GM18511 (cell line): ENCODE results near the gene CFD.
"Not testable (repeated sequence)": the region's sequence is repeated elsewhere in the genome, so short reads cannot be mapped to it uniquely, and the experiment has no call there.

Source experiments
- ATAC-seq: cut with Tn5 transposase; IDR thresholded peaks from one replicate; pipeline ENCODE4 v1.9.1; 2021; ENCODE audit warnings: mild to moderate bottlenecking, moderate library complexity; ENCODE audit not compliant: unreplicated experiment

The CFD gene

GRCh38 chr19:825897-826644 lies 33.4 kb upstream of the CFD start:
- ATAC-seq = no peak

- ATAC-seq = no peak
Observed at GRCh38 chr19:827314-827709, 32.2 kb upstream of the CFD start.

- ATAC-seq = no peak
Observed at GRCh38 chr19:827710-828321, 31.6 kb upstream of the CFD start, which contains the start of gene AZU1. Gene AZU1, plus strand, starts transcription at chr19:827837. Its CDS starts 10 bp downstream, at chr19:827847.

GRCh38 chr19:829129-829758 lies 30.2 kb upstream of the CFD start:
- ATAC-seq = no peak

- no peak for ATAC-seq
Observed at GRCh38 chr19:831407-832369, 27.8 kb upstream of the CFD start.

GRCh38 chr19:834216-834615 lies 25.2 kb upstream of the CFD start:
- no peak for ATAC-seq

GRCh38 chr19:835210-835810 lies 24.2 kb upstream of the CFD start:
- ATAC-seq = no peak

GRCh38 chr19:840519-841206 lies 18.8 kb upstream of the CFD start, which contains the start of gene PRTN3:
Gene PRTN3, plus strand, starts transcription at chr19:840999. Its CDS starts 10 bp downstream, at chr19:841009.
- no peak for ATAC-seq

GRCh38 chr19:842802-843179 lies 16.7 kb upstream of the CFD start:
- not testable (repeated sequence) for ATAC-seq

- ATAC-seq = no peak
Observed at GRCh38 chr19:843180-843835, 16.2 kb upstream of the CFD start.

GRCh38 chr19:843836-844545 lies 15.5 kb upstream of the CFD start:
- ATAC-seq = no peak

GRCh38 chr19:844546-844971 lies 14.9 kb upstream of the CFD start:
- no peak for ATAC-seq

- ATAC-seq = no peak
Observed at GRCh38 chr19:845707-846521, 13.6 kb upstream of the CFD start.

GRCh38 chr19:848386-848921 lies 11.0 kb upstream of the CFD start:
- ATAC-seq = no peak

GRCh38 chr19:849195-849594 lies 10.3 kb upstream of the CFD start:
- not testable (repeated sequence) for ATAC-seq

GRCh38 chr19:850221-850978 lies 9.1 kb upstream of the CFD start:
- ATAC-seq = no peak

- no peak for ATAC-seq
Observed at GRCh38 chr19:850979-851335, 8.5 kb upstream of the CFD start.
